ENCODE measurements around the gene FHOD1.
A peak's percentile ranks its signal among the peaks of the same experiment; 100 is the strongest.

The FHOD1 gene

DNA sequence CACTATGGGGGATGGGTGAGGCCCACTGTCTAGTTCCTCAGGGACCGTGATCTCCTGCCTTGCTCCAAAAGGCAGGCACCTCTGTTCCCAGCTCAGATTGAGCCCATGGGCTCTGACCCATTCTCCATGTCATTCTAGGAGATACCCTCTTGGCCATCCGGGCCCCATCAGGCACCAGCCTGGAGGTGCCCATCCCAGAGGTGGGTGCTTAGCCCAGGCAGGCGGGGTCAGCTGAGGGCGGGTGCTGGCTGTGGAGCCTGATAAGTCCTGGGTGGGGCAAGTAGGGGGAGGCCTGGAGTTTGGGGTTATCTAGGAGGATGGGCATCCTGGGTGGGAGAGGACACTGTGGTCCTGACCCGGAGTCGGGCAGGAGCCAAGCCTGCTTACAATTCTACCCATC lies 53.0 kb downstream of the FHOD1 start:
- H3K27ac Mint-ChIP-seq: no peak overlapping the region
- H3K4me3 Mint-ChIP-seq: peak overlapping the region; percentile 95
- no peaks in the 10 kb centered on the region for H3K9me3 Mint-ChIP-seq
- no peak for DNase-seq (ENCODE audit: low spot score)
- peaks cover 56% of the 10 kb centered on the region for H3K36me3 Mint-ChIP-seq (ENCODE audit: low read depth)
- H3K4me1 Mint-ChIP-seq (ENCODE audit: low read depth): peaks cover 32% of the 10 kb centered on the region
- no peaks in the 10 kb centered on the region for H3K27me3 Mint-ChIP-seq (ENCODE audit: low read depth)

GRCh38 chr16:67193536-67193935 lies 53.7 kb downstream of the FHOD1 start:
- Mint-ChIP-seq H3K4me1 (ENCODE audit: low read depth) (peaks cover 32% of the 10 kb centered on the region), H3K9me3 (no peaks in the 10 kb centered on the region), H3K4me3 (peak overlapping the region; percentile 95), H3K27me3 (ENCODE audit: low read depth) (no peaks in the 10 kb centered on the region), H3K36me3 (ENCODE audit: low read depth) (peaks cover 55% of the 10 kb centered on the region), H3K27ac (peak overlapping the region; percentile 32)
- DNase-seq (ENCODE audit: low spot score): no peak

DNA sequence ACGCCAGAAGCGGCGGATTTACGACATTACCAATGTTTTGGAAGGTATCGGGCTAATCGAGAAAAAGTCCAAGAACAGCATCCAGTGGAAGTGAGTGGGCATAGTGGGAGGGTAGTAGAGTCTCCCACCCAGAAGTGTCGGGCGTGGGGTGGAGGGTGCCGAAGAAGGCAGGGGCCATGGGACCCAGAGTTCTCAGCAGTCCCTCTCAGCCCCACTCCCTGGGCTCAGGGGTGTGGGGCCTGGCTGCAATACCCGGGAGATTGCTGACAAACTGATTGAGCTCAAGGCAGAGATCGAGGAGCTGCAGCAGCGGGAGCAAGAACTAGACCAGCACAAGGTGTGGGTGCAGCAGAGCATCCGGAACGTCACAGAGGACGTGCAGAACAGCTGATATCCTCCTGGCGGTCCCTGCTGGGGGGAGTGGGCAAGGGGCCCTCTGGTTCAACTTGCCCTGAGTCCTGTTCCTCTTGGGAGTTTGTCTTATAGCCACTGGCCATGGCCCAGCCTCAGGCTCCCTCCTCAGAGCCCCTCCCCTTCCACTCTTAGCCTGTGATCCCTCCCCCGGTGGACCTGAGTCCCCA lies 54.4 kb downstream of the FHOD1 start:
- H3K27me3 Mint-ChIP-seq (ENCODE audit: low read depth): no peaks in the 10 kb centered on the region
- peak overlapping the region; percentile 69 for H3K27ac Mint-ChIP-seq
- H3K9me3 Mint-ChIP-seq: no peaks in the 10 kb centered on the region
- peak overlapping the region; percentile 95 for H3K4me3 Mint-ChIP-seq
- peaks cover 49% of the 10 kb centered on the region for H3K36me3 Mint-ChIP-seq (ENCODE audit: low read depth)
- no peak for DNase-seq (ENCODE audit: low spot score)
- peaks cover 32% of the 10 kb centered on the region for H3K4me1 Mint-ChIP-seq (ENCODE audit: low read depth)

DNA sequence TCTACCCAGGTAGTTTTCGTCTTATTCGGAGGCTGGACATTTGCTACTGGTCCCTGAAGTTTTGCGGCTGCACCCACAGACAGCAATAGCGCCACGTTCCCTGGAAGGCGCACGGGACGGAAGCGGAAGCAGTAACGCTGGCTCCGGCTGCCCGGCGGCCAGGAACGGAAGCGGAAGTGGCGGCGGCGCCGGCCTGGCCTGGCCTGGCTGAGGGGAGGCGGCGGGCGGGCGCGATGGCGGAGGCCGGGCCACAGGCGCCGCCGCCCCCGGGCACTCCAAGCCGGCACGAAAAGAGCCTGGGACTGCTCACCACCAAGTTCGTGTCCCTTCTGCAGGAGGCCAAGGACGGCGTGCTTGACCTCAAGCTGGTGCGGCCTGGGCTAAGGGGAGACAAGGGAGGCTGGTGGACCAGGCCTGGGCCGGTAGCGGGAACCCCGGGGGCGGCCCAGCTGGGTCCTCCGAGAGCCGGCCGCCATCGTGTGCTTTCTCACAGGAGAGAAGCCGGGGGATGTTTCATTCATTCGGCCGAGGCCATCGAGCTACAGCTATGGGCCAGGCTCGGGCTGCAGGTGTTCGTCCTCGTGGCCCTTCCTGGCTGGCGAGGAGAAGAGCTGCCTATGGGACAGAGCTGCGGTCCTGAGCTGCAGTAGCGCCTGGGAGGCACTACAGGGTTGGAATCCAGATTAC lies 55.1 kb downstream of the FHOD1 start, which contains the start of gene E2F4:
Gene E2F4 (plus strand): TSS at position 161 of the 687 bp plus-strand sequence. CDS start 73 bp downstream, at position 234.
- no peaks in the 10 kb centered on the region for H3K27me3 Mint-ChIP-seq (ENCODE audit: low read depth)
- DNase-seq (ENCODE audit: low spot score): peak; percentile 89
- peak within 1 kb of the TSS; percentile 95 for H3K4me3 Mint-ChIP-seq
- H3K4me1 Mint-ChIP-seq (ENCODE audit: low read depth): peaks cover 32% of the 10 kb centered on the region
- no peaks in the 10 kb centered on the region for H3K9me3 Mint-ChIP-seq
- peak within 1 kb of the TSS; percentile 86 for H3K27ac Mint-ChIP-seq
- H3K36me3 Mint-ChIP-seq (ENCODE audit: low read depth): peaks cover 45% of the 10 kb centered on the region

DNA sequence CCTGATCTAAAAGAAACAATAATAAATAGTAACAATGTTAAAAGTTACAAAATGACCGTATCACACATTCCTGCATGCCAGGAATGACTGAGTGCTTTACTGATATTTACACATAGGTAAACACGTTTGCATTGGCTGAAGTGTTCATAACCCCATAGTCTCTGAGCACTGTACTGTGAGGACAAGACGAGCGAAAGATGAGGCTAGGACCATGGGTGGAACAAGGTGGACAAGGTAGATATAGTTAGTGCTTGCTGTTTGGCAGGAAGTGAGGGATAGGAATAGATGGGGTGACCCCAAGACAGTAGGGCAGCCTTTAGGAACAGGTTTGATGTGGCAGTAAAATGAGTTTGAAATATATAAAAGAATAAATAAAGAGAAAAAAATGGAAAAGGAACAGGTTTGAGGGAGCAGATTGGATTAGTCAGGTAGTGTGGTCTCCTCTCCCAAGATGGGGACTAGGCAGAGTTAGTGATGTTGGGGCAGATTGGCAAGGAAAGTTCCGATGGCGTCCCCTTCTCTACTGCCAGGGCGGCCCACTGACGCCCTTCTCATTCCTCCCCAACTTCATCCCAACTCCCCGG lies 55.8 kb downstream of the FHOD1 start:
- no peak for DNase-seq (ENCODE audit: low spot score)
- peak overlapping the region; percentile 86 for H3K27ac Mint-ChIP-seq
- H3K36me3 Mint-ChIP-seq (ENCODE audit: low read depth): peaks cover 40% of the 10 kb centered on the region
- H3K4me1 Mint-ChIP-seq (ENCODE audit: low read depth): peaks cover 32% of the 10 kb centered on the region
- no peaks in the 10 kb centered on the region for H3K9me3 Mint-ChIP-seq
- no peaks in the 10 kb centered on the region for H3K27me3 Mint-ChIP-seq (ENCODE audit: low read depth)
- H3K4me3 Mint-ChIP-seq: peak overlapping the region; percentile 95

DNA sequence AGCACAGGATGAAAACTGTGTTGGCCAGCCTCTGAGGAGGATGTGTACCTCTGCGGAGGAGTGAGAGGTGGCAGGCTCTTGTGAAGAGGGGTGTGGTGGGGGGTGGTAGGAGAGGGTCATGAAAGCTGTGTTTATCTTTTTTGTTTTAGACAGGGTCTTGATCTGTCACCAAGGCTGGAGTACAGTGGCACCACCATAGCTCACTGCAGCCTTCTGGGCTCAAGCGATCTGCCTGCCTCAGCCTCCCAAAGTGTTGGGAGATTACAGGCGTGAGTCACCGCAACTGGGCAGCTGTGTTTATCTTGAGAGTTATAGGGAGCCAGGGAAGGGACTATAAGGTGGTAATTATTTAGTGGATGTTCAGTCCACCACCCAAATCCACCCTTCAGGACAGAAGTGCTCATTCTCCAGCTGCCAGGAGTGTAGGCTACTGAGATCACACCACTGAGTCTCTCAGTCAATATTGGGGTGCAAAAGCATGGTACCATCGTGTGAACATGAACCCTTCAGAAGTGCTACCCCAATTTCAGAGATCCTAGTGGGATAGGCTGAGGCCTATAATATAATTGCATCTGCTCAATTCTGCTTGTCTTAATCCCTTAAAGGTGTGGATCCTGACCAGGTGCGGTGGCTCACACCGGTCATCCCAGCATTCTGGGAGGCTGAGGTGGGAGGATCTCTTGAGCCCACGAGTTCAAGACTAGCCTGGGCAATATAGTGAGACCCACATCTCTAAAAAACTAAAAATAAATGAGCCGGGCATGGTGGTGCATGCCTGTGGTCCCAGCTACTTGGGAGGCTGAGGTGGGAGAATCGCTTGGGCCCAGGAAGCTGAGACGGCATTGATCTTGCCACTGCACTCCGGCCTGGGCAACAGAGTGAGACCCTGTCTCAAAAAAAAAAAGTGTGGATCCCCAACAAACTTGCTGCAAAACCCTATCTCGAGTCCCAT lies 56.6 kb downstream of the FHOD1 start:
- Mint-ChIP-seq H3K27me3 (ENCODE audit: low read depth) (no peaks in the 10 kb centered on the region), H3K4me3 (peak overlapping the region; percentile 95), H3K27ac (no peak overlapping the region)

DNA sequence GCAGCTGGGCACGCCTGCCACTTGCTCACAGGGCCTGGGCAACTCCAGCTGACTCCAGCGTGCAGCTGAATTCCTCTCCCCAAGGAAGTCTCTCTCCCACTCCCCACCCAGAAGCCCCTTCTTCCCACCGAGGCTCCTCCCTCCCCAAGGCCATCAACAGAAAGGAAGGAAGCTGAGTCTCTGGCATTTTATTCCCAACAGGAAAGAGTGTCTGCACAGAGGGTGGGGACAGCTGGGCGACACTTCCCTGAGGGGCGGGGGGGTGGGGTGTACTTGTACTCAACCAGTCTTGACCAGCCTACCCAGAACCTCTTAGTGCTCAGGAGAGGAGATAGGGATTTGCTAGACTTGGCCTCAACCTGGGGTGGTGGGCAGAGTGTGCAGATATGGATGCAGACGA lies 57.2 kb downstream of the FHOD1 start, which contains the start of gene EXOC3L1:
Gene EXOC3L1 (minus strand): TSS at position 96 of the 400 bp plus-strand sequence. CDS start 460 bp downstream, outside the sequence.
- H3K4me3 Mint-ChIP-seq: peak within 1 kb of the TSS; percentile 95
- no peak for DNase-seq (ENCODE audit: low spot score)
- H3K36me3 Mint-ChIP-seq (ENCODE audit: low read depth): peaks cover 25% of the 10 kb centered on the region
- peaks cover 35% of the 10 kb centered on the region for H3K4me1 Mint-ChIP-seq (ENCODE audit: low read depth)
- H3K9me3 Mint-ChIP-seq: no peaks in the 10 kb centered on the region
- H3K27me3 Mint-ChIP-seq (ENCODE audit: low read depth): peaks cover 7% of the 10 kb centered on the region
- no peak within 1 kb of the TSS for H3K27ac Mint-ChIP-seq

More for the DNA sequence above, 56.6 kb downstream of the FHOD1 start:
- Mint-ChIP-seq H3K4me1 (ENCODE audit: low read depth) (peaks cover 29% of the 10 kb centered on the region), H3K36me3 (ENCODE audit: low read depth) (peaks cover 32% of the 10 kb centered on the region), H3K9me3 (no peaks in the 10 kb centered on the region)
- DNase-seq (ENCODE audit: low spot score): no peak

GRCh38 chr16:67188798-67189197 lies 58.5 kb downstream of the FHOD1 start:
- Mint-ChIP-seq H3K27me3 (ENCODE audit: low read depth) (peaks cover 8% of the 10 kb centered on the region), H3K4me1 (ENCODE audit: low read depth) (peaks cover 34% of the 10 kb centered on the region), H3K36me3 (ENCODE audit: low read depth) (peaks cover 15% of the 10 kb centered on the region), H3K4me3 (no peak overlapping the region), H3K9me3 (no peaks in the 10 kb centered on the region), H3K27ac (no peak overlapping the region)
- no peak for DNase-seq (ENCODE audit: low spot score)

DNA sequence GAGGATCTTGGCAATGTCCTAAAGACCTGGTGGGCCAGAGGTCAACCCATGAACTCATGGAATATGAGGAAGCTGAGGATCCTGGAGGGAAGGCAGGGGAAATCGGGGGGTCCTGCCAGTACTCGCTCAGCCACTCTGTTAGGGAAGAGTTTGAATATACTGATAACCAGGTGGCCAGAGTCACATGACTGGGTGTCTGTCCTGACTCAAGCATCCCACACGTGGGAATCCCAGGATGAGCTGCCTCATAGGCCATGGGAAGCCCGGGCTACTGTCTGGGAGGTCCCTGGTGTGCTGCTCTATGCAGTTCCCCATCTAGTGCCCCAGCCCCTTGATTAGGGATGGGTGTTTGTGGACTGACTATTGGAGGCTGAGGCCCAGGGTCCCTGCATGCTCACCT lies 59.0 kb downstream of the FHOD1 start:
- Mint-ChIP-seq H3K27ac (no peak overlapping the region), H3K9me3 (no peaks in the 10 kb centered on the region), H3K27me3 (ENCODE audit: low read depth) (peaks cover 8% of the 10 kb centered on the region), H3K4me3 (no peak overlapping the region), H3K4me1 (ENCODE audit: low read depth) (peaks cover 30% of the 10 kb centered on the region), H3K36me3 (ENCODE audit: low read depth) (peaks cover 10% of the 10 kb centered on the region)
- DNase-seq (ENCODE audit: low spot score): no peak

DNA sequence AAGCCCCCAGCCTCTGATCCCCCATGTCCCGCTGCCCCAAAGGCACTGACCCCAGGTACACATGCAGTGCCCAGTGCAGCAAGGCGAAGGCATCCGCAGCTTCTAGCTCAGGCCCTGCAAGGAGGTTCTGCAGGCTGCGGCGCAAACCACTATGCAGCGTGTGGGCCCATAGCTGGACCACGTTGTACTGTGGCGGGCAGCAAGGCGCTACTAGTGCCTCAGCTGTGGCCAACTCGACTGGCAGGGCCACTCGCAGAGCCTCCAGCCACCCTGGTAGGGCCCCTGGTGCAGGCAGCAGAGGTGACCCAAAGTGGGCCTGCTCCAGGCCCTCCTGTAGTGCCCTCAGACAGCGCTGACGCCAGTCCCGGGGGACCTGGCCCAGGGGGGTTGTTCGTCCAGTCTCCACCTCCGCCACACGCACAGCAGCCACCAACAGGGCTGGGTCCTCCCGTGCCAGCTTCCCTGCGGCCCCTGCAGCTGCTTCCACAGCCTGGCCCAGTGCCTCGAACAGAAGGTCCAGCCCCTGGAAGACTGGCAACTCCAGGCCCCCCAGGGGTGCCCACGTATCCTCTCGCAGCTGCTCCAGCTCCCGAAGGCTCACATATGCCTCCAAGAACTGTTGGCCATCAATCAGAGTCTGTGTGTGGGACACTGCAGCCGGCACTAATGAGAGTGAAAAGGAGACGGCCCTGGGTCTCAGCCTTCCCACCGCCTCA lies 59.9 kb downstream of the FHOD1 start:
- no peak for DNase-seq (ENCODE audit: low spot score)
- Mint-ChIP-seq H3K27me3 (ENCODE audit: low read depth) (peaks cover 8% of the 10 kb centered on the region), H3K27ac (no peak overlapping the region), H3K4me1 (ENCODE audit: low read depth) (peaks cover 20% of the 10 kb centered on the region), H3K36me3 (ENCODE audit: low read depth) (peaks cover under 1% of the 10 kb centered on the region), H3K4me3 (no peak overlapping the region), H3K9me3 (no peaks in the 10 kb centered on the region)

- no peak overlapping the region for H3K4me3 Mint-ChIP-seq
- H3K27ac Mint-ChIP-seq: no peak overlapping the region
- peaks cover 16% of the 10 kb centered on the region for H3K4me1 Mint-ChIP-seq (ENCODE audit: low read depth)
- no peaks in the 10 kb centered on the region for H3K36me3 Mint-ChIP-seq (ENCODE audit: low read depth)
- peaks cover 8% of the 10 kb centered on the region for H3K27me3 Mint-ChIP-seq (ENCODE audit: low read depth)
- no peak for DNase-seq (ENCODE audit: low spot score)
- no peaks in the 10 kb centered on the region for H3K9me3 Mint-ChIP-seq
These were observed 60.7 kb downstream of the FHOD1 start for GRCh38 chr16:67186550-67186950.

DNA sequence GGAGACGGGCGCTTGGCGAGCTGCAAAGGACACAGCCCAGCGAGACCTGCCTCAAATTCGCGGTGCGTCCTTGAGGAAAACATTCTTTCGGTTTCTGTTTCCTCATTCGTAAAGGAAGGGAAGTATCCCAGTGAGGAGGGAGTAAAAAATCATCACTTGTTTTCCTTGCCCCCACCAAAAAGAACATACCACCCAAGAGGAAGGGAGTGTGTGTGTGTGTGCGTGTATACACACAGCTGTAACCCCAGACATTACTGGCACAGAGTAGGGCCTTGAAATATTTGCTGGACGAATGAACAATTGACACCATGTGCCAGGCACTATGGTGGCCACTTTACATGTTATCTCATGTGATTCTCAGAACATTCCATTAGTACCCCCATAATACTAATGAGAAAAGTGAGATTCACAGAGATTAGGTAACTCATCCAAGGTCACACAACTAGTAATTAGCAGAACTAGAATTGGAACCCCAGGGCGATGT lies 61.6 kb downstream of the FHOD1 start:
- H3K4me1 Mint-ChIP-seq (ENCODE audit: low read depth): peaks cover 10% of the 10 kb centered on the region
- H3K4me3 Mint-ChIP-seq: peak overlapping the region; percentile 90
- no peak overlapping the region for H3K27ac Mint-ChIP-seq
- H3K9me3 Mint-ChIP-seq: no peaks in the 10 kb centered on the region
- H3K27me3 Mint-ChIP-seq (ENCODE audit: low read depth): peaks cover 8% of the 10 kb centered on the region
- no peak for DNase-seq (ENCODE audit: low spot score)
- no peaks in the 10 kb centered on the region for H3K36me3 Mint-ChIP-seq (ENCODE audit: low read depth)

Data from T-helper 2 cell treated with Interferon-gamma antibody and Interleukin-4, amounts not matched to agents 5 μg/mL and 100 μg/mL, for 36 hours (primary cell).